ENCODE data around the gene THSD4. TPM values are rescaled to one million over a fixed set of nuclear protein-coding genes. Genes with fewer than 3 reads are reported as not detected.
"Not testable (repeated sequence)": the region's sequence is repeated elsewhere in the genome, so short reads cannot be mapped to it uniquely, and the experiment has no call there.

THSD4 gene
- total and polyA plus RNA-seq, 2 of the 4 experiments (the other 2 are of a cell fraction), result 25.5 to 31.1 TPM

- ATAC-seq (ENCODE audit: low read depth); H3K9me3 ChIP-seq (ENCODE audit: control insufficient read depth, insufficient read depth, low read length); H2BK20ac ChIP-seq (ENCODE audit: low read depth, low read length); H4K8ac ChIP-seq (ENCODE audit: low read depth in 2 of 2, low read length in 2 of 2); H3K14ac ChIP-seq (replicated peaks; ENCODE audit: low read depth, low read length); H3K4ac ChIP-seq (ENCODE audit: low read depth, low read length); H3K9ac ChIP-seq (ENCODE audit: low read depth, low read length); H3K27me3 ChIP-seq (ENCODE audit: control insufficient read depth, insufficient read depth, low read length); H4K20me1 ChIP-seq (ENCODE audit: insufficient read depth, low read length); H3K9me1 ChIP-seq (ENCODE audit: insufficient read depth, low read length); H2BK5ac ChIP-seq (ENCODE audit: low read depth, low read length, poor library complexity, severe bottlenecking); H2AK5ac ChIP-seq (ENCODE audit: low read depth, low read length); CTCF ChIA-PET; H3K36me3 ChIP-seq (ENCODE audit: control insufficient read depth, insufficient read depth, low read length); H3K23ac ChIP-seq (ENCODE audit: low read depth, low read length); DNase-seq; intact Hi-C loops (cut with micrococcal nuclease); H3K18ac ChIP-seq (ENCODE audit: low read depth, low read length); H2BK15ac ChIP-seq (ENCODE audit: low read depth, low read length); H4K5ac ChIP-seq (ENCODE audit: low read depth, low read length); POLR2A ChIA-PET (ENCODE audit: unreplicated experiment); H2BK120ac ChIP-seq (ENCODE audit: low read depth, low read length); in situ Hi-C loops (cut with MboI; ENCODE audit: low sequenced_read_pairs); H4K91ac ChIP-seq (ENCODE audit: insufficient read depth, low read depth, low read length); H3K4me2 ChIP-seq (ENCODE audit: low read depth, low read length); H3K56ac ChIP-seq (ENCODE audit: extremely low read depth, insufficient read depth, low read length); H3K79me1 ChIP-seq (ENCODE audit: low read depth in 1 of 2, low read length in 2 of 2); H3K27ac ChIP-seq (ENCODE audit: insufficient read depth, low read length); H2AFZ ChIP-seq (replicated peaks; ENCODE audit: low read length, poor library complexity); dilution Hi-C loops (cut with HindIII; ENCODE audit: low sequenced_read_pairs, unreplicated experiment); H3K4me3 ChIP-seq (ENCODE audit: insufficient read depth, low read depth, low read length); H2AK9ac ChIP-seq (replicated peaks; ENCODE audit: low read depth, low read length, poor library complexity); H3K4me1 ChIP-seq (ENCODE audit: control insufficient read depth, insufficient read depth, low read length); BruUV-seq (replicated peaks): not testable (repeated sequence)
- no CpG with 5 or more reads among the region's 17 CpGs for WGBS, 2 experiments (ENCODE audit: extremely low coverage in 2 of 2, insufficient read length in 1 of 2)
Measured at GRCh38 chr15:71174360-71174759, 59.1 kb downstream of the THSD4 start.

Data from IMR-90 (cell line).